Measurements from ENCODE around the gene UNC45A. TPM values are rescaled to one million over a fixed set of nuclear protein-coding genes. Genes with fewer than 3 reads are reported as not detected.

UNC45A gene
- total RNA-seq, 4 donors from 2014 or later = 38.7 to 76.0 (median 64.2) TPM

DNA sequence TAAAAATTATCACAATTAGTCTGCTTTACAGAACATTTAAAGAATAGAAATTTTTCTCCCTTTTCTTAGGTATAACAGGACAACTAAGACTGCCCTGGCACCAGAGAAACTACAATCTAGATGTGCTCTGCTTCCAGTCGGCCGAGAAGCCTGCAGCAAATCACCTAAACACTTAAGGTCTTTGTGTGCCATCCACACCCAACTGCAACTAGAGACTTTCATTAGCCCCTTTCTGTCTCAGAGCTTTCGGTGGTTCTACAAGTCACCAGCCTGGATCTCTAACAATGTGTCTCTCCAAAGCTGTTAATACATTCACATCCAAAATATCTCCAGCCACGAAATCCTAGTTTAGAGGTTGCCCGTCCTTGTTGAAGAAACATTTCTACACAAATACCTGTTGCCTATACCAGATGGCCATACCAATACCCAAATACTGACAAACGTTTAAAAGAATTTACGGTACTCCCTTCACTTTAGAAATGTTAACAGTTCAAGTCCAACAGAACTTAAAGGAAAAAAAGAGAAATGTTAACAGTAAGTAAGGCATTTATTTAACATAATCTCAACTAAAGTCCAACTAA lies 52.6 kb downstream of the UNC45A start:
- Histone ChIP-seq H3K4me3 (no peak overlapping the region), H3K27me3 (no peaks in the 10 kb centered on the region), H3K36me3 (peaks cover 0 to 8% (median 0%) of the 10 kb centered on the region in 3 donors), H3K4me1 (peaks cover 0 to 31% (median 5%) of the 10 kb centered on the region in 3 donors), H3K9me3 (no peaks in the 10 kb centered on the region), H3K27ac (peak overlapping the region in 2 of 4 donors; percentile 38 to 77)
- WGBS, 2 donors = 57 to 63% methylated on average over 7 of the region's 7 CpGs
- no peak for DNase-seq
- intact Hi-C loops (cut with DNase I) = no loop called here
- no peak for TF ChIP-seq POLR2A (IDR thresholded peaks at IDR 0.05)
- TF ChIP-seq, protein P1, sequence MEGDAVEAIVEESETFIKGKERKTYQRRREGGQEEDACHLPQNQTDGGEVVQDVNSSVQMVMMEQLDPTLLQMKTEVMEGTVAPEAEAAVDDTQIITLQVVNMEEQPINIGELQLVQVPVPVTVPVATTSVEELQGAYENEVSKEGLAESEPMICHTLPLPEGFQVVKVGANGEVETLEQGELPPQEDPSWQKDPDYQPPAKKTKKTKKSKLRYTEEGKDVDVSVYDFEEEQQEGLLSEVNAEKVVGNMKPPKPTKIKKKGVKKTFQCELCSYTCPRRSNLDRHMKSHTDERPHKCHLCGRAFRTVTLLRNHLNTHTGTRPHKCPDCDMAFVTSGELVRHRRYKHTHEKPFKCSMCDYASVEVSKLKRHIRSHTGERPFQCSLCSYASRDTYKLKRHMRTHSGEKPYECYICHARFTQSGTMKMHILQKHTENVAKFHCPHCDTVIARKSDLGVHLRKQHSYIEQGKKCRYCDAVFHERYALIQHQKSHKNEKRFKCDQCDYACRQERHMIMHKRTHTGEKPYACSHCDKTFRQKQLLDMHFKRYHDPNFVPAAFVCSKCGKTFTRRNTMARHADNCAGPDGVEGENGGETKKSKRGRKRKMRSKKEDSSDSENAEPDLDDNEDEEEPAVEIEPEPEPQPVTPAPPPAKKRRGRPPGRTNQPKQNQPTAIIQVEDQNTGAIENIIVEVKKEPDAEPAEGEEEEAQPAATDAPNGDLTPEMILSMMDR (IDR thresholded peaks at IDR 0.05) = no peak

DNA sequence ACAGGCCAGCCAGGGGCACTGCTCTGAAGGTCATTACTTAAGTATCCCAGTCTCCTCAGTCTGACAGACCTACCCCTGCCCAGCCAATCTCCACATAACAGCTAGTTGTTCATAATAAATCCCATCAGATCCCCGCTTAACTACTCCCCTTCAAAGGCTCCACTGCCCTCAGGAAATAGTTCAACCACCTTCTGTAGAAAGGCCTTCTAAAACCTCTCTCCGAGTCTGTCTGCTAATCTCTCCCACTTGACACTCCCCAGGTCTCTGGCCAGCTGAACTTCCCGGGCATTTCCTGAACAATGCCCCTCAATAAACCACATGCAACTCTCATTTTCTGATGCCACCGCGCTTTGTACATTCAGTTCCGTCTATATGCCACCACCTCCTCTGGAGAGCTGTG lies 53.2 kb downstream of the UNC45A start:
- intact Hi-C loops (cut with DNase I) = no loop called here
- peaks cover 0 to 37% (median 5%) of the 10 kb centered on the region in 3 donors for H3K4me1 ChIP-seq
- no peaks in the 10 kb centered on the region for H3K27me3 ChIP-seq
- WGBS, 2 donors = 58 to 66% methylated on average over 6 of the region's 6 CpGs
- no peaks in the 10 kb centered on the region for H3K9me3 ChIP-seq
- H3K4me3 ChIP-seq = no peak overlapping the region
- peaks cover 0 to 7% (median 0%) of the 10 kb centered on the region in 3 donors for H3K36me3 ChIP-seq
- peak overlapping the region in 2 of 4 donors; percentile 38 to 77 for H3K27ac ChIP-seq
- no peak for TF ChIP-seq POLR2A (IDR thresholded peaks at IDR 0.05)
- TF ChIP-seq, protein P1 (IDR thresholded peaks at IDR 0.05) = no peak
- DNase-seq = no peak

DNA sequence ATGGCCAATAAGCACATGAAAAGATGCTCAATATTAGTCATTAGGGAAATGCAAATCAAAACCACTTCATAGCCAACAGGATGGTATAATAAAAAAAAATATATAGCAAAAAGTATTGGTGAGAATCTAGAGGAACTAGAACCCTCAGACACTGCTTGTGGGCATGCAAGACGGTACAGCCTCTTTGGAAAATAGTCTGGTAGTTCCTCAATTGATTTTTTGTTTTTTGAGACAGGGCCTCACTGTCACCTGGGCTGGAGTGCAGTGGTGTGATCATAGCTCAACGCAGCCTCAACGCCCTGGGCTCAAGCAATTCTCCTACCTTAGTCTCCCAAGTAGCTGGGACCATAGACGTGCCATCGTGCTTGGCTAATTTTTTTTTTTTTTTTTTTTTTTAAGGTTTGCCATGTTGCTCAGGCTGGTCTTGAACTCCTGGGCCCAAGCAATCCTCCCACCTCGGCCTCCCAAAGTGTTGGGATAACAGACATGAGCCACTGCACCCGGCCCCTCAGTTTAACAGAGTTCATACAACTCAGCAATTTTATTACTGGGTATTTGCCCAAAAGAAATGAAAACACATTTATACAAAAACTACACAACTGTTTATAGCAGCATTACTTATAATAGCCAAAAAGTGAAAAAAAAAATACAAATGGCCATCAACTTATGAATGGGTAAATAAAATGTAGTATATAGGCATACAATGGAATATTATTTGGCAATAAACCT lies 54.1 kb downstream of the UNC45A start:
- Histone ChIP-seq H3K27me3 (no peaks in the 10 kb centered on the region), H3K27ac (no peak overlapping the region), H3K4me1 (peaks cover 0 to 45% (median 5%) of the 10 kb centered on the region in 3 donors), H3K9me3 (no peaks in the 10 kb centered on the region), H3K4me3 (no peak overlapping the region), H3K36me3 (peaks cover 0 to 2% (median 0%) of the 10 kb centered on the region in 3 donors)
- DNase-seq = no peak
- TF ChIP-seq, protein P1 (IDR thresholded peaks at IDR 0.05) = no peak
- no peak for TF ChIP-seq POLR2A (IDR thresholded peaks at IDR 0.05)
- 63 to 82% methylated on average over 5 of the region's 7 CpGs for WGBS, 2 donors
- intact Hi-C loops (cut with DNase I) = no loop called here

DNA sequence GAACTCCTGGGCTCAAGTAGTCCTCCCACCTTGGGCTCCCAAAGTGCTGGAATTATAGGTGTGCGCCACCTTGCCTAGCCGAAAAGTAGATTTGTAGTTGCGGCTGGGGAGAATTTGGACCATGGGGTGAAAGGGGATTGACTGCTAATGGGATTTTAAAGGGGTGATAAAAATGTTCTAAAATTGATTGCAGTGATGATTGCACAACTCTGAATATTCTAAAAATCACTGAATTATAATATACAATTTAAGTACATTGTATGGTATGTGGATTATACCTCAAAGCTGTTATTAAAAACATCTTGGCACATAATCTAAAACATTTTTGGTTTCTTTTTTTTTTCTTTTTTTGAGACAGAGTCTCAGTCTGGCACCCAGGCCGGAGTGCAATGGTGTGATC lies 55.4 kb downstream of the UNC45A start:
- H3K27me3 ChIP-seq = no peaks in the 10 kb centered on the region

More for the DNA sequence above, 55.4 kb downstream of the UNC45A start:
- 94 to 98% methylated on average over 3 to 4 of the region's 4 CpGs for WGBS, 2 donors
- no peak for DNase-seq
- Histone ChIP-seq H3K36me3 (no peaks in the 10 kb centered on the region), H3K4me3 (no peak overlapping the region), H3K27ac (no peak overlapping the region), H3K4me1 (peaks cover 0 to 52% (median 5%) of the 10 kb centered on the region in 3 donors), H3K9me3 (no peaks in the 10 kb centered on the region)
- TF ChIP-seq, protein P1 (IDR thresholded peaks at IDR 0.05) = no peak
- no peak for TF ChIP-seq POLR2A (IDR thresholded peaks at IDR 0.05)
- intact Hi-C loops (cut with DNase I) = no loop called here
